Neuronal stem cell (in vitro differentiated cells): ENCODE results near the gene PNLDC1.
"Not testable (repeated sequence)": the region's sequence is repeated elsewhere in the genome, so short reads cannot be mapped to it uniquely, and the experiment has no call there.

Experiments
- DNase-seq: peaks from one replicate; pipeline ENCODE4 v3.0.0-alpha.2; 2013; ENCODE audit warnings: low spot score
- H2AFZ ChIP-seq: one replicate; pipeline ENCODE4 v1.6.1; 2013; ENCODE audit warnings: mild to moderate bottlenecking, low read length, inconsistent platforms
- H2AK5ac ChIP-seq: 2 replicates; pipeline ENCODE4 v1.6.1; 2013; ENCODE audit warnings: low read depth, mild to moderate bottlenecking, inconsistent platforms, low read length, moderate library complexity, mixed read lengths
- H2BK120ac ChIP-seq: 2 replicates; pipeline ENCODE4 v1.6.1; 2013; ENCODE audit warnings: low read depth, mild to moderate bottlenecking, inconsistent platforms, low read length, moderate library complexity, mixed read lengths
- H2BK12ac ChIP-seq: one replicate; pipeline ENCODE4 v1.6.1; 2013; ENCODE audit warnings: low read length, inconsistent platforms
- H2BK15ac ChIP-seq: 2 replicates; pipeline ENCODE4 v1.6.1; 2013; ENCODE audit warnings: mild to moderate bottlenecking, low read length, inconsistent platforms, mixed read lengths
- H2BK5ac ChIP-seq: one replicate; pipeline ENCODE4 v1.6.1; 2013; ENCODE audit warnings: inconsistent platforms, mild to moderate bottlenecking, low read length, moderate library complexity
- H3K14ac ChIP-seq: one replicate; pipeline ENCODE4 v1.6.1; 2013; ENCODE audit warnings: low read length, inconsistent platforms
- H3K18ac ChIP-seq: 2 replicates; pipeline ENCODE4 v1.6.1; 2013; ENCODE audit warnings: low read length, inconsistent platforms
- H3K23ac ChIP-seq: 2 replicates; pipeline ENCODE4 v1.6.1; 2013; ENCODE audit warnings: low read depth, mild to moderate bottlenecking, mixed read lengths, low read length, inconsistent platforms; ENCODE audit not compliant: poor library complexity
- H3K27ac ChIP-seq: replicated peaks from 3 replicates; pipeline ENCODE4 v1.5.1; 2013; ENCODE audit warnings: low read length, inconsistent platforms
- H3K27me3 ChIP-seq, 3 experiments: 2 replicates each; pipeline ENCODE4 v1.6.1; 2013; ENCODE audit warnings: low read length in 3 of 3, mild to moderate bottlenecking in 2 of 3, inconsistent platforms in 1 of 3, low read depth in 1 of 3, mixed read lengths in 1 of 3, moderate library complexity in 1 of 3; ENCODE audit not compliant: control insufficient read depth in 3 of 3, insufficient read depth in 3 of 3
- H3K36me3 ChIP-seq, 2 donors: replicated peaks in 1 of 2; 2 replicates each; pipeline ENCODE4 v1.6.1; 2013; ENCODE audit warnings: low read length in 2 of 2; ENCODE audit not compliant: control insufficient read depth in 2 of 2, insufficient read depth in 2 of 2
- H3K4ac ChIP-seq: 2 replicates; pipeline ENCODE4 v1.6.1; 2013; ENCODE audit warnings: inconsistent platforms, mild to moderate bottlenecking, low read length, moderate library complexity
- H3K4me1 ChIP-seq, 2 donors: 1 replicate in 1 of 2; 2 replicates in 1 of 2; pipeline ENCODE4 v1.6.1; 2013; ENCODE audit warnings: low read length in 2 of 2, low read depth in 1 of 2; ENCODE audit not compliant: control insufficient read depth in 2 of 2, insufficient read depth in 1 of 2
- H3K4me2 ChIP-seq: one replicate; pipeline ENCODE4 v1.6.1; 2013; ENCODE audit warnings: mild to moderate bottlenecking, low read length, inconsistent platforms; ENCODE audit not compliant: insufficient read depth, poor library complexity, severe bottlenecking
- H3K4me3 ChIP-seq, 2 donors: 2 replicates each; pipeline ENCODE4 v1.5.1; 2013; ENCODE audit warnings: low read length in 2 of 2, mild to moderate bottlenecking in 2 of 2, inconsistent platforms in 1 of 2, moderate library complexity in 1 of 2
- H3K79me1 ChIP-seq: one replicate; pipeline ENCODE4 v1.6.1; 2013; ENCODE audit warnings: low read depth, mild to moderate bottlenecking, inconsistent platforms, low read length, moderate library complexity
- H3K9ac ChIP-seq: one replicate; pipeline ENCODE4 v1.6.1; 2013; ENCODE audit warnings: mild to moderate bottlenecking, low read depth, low read length, inconsistent platforms; ENCODE audit not compliant: poor library complexity
- H3K9me3 ChIP-seq, 2 donors: replicated peaks in 1 of 2; 2 replicates each; pipeline versions ENCODE3 to v1.6.1; 2013; ENCODE audit warnings: low read length in 2 of 2, mild to moderate bottlenecking in 2 of 2, inconsistent platforms in 1 of 2, low read depth in 1 of 2, mixed read lengths in 1 of 2, moderate library complexity in 1 of 2; ENCODE audit not compliant: control insufficient read depth in 2 of 2, insufficient read depth in 1 of 2
- H4K8ac ChIP-seq: one replicate; pipeline ENCODE4 v1.6.1; 2013; ENCODE audit warnings: low read depth, mild to moderate bottlenecking, inconsistent platforms, low read length, moderate library complexity
- H4K91ac ChIP-seq: one replicate; pipeline ENCODE4 v1.6.1; 2013; ENCODE audit warnings: low read length, low read depth, mild to moderate bottlenecking, inconsistent platforms; ENCODE audit not compliant: poor library complexity
- WGBS, 2 donors: extraction: QIAGEN DNeasy Blood & Tissue Kit; methylation state at CpG; one replicate each; pipeline ENCODE4 v1.1.7; 2013; ENCODE audit warnings: missing lambda C conversion rate in 2 of 2, mixed read lengths in 1 of 2; ENCODE audit not compliant: insufficient read length in 2 of 2, insufficient replicate concordance in 1 of 2; ENCODE audit errors: extremely low coverage in 2 of 2; 5-methylcytosine and 5-hydroxymethylcytosine counted together

The PNLDC1 gene

GRCh38 chr6:159821122-159821521 is 21.0 kb downstream of the PNLDC1 start:
- H3K79me1 ChIP-seq = no peaks in the 10 kb centered on the region
- WGBS, 2 donors = no CpG with 5 or more reads among the region's 11 CpGs
- no peaks in the 10 kb centered on the region for H3K36me3 ChIP-seq
- no peak overlapping the region for H3K4me3 ChIP-seq
- no peak overlapping the region for H3K9ac ChIP-seq
- H3K4me2 ChIP-seq = no peak overlapping the region
- H3K18ac ChIP-seq = no peak overlapping the region
- H2AFZ ChIP-seq = no peak overlapping the region
- H4K91ac ChIP-seq = no peak overlapping the region
- no peak overlapping the region for H2BK12ac ChIP-seq
- H3K14ac ChIP-seq = no peak overlapping the region
- H4K8ac ChIP-seq = no peak overlapping the region
- peaks cover 6 to 8% of the 10 kb centered on the region in 2 donors for H3K4me1 ChIP-seq
- H3K4ac ChIP-seq = no peak overlapping the region
- H3K9me3 ChIP-seq = no peaks in the 10 kb centered on the region
- DNase-seq = no peak
- H2BK5ac ChIP-seq = no peak overlapping the region
- H3K27me3 ChIP-seq = peaks cover 0 to 6% (median 0%) of the 10 kb centered on the region in 3 experiments
- H2BK120ac ChIP-seq = no peak overlapping the region
- H2AK5ac ChIP-seq = no peak overlapping the region
- no peak overlapping the region for H3K27ac ChIP-seq
- no peak overlapping the region for H3K23ac ChIP-seq
- H2BK15ac ChIP-seq = no peak overlapping the region

DNA sequence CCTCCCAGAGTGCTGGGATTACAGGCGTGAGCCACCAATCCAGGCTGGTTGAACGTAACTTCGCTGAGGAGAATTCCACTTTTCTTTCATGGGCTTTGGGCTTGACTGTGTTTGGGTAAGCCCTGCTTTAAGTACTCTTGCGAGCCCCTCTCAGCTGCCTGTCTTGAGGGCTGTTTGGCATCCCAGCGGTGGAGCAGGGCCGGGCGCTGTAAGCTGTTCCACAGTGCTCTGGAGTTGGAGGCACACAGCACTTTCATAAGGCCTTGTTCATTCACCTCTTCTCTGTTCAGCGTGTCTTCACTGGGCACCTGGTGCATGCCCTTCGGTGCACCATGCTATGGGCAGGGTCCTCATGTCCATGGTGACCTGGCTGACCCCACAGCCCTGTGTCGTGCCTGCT is 21.6 kb downstream of the PNLDC1 start:
- no peak overlapping the region for H3K4ac ChIP-seq
- no peak overlapping the region for H3K9ac ChIP-seq
- H2BK12ac ChIP-seq = no peak overlapping the region
- no peak overlapping the region for H3K4me2 ChIP-seq
- H2BK120ac ChIP-seq = no peak overlapping the region
- no CpG with 5 or more reads among the region's 10 CpGs for WGBS, 2 donors
- no peaks in the 10 kb centered on the region for H3K36me3 ChIP-seq
- no peak for DNase-seq
- no peak overlapping the region for H2AFZ ChIP-seq
- no peak overlapping the region for H2AK5ac ChIP-seq
- no peak overlapping the region for H3K18ac ChIP-seq
- H4K8ac ChIP-seq = no peak overlapping the region
- H3K27ac ChIP-seq = no peak overlapping the region
- H3K27me3 ChIP-seq = peaks cover 0 to 6% (median 0%) of the 10 kb centered on the region in 3 experiments
- no peak overlapping the region for H3K14ac ChIP-seq
- no peak overlapping the region for H2BK15ac ChIP-seq
- no peak overlapping the region for H4K91ac ChIP-seq
- no peak overlapping the region for H3K23ac ChIP-seq
- H3K9me3 ChIP-seq = no peaks in the 10 kb centered on the region
- peaks cover 6 to 8% of the 10 kb centered on the region in 2 donors for H3K4me1 ChIP-seq
- H2BK5ac ChIP-seq = no peak overlapping the region
- no peaks in the 10 kb centered on the region for H3K79me1 ChIP-seq
- H3K4me3 ChIP-seq = no peak overlapping the region

DNA sequence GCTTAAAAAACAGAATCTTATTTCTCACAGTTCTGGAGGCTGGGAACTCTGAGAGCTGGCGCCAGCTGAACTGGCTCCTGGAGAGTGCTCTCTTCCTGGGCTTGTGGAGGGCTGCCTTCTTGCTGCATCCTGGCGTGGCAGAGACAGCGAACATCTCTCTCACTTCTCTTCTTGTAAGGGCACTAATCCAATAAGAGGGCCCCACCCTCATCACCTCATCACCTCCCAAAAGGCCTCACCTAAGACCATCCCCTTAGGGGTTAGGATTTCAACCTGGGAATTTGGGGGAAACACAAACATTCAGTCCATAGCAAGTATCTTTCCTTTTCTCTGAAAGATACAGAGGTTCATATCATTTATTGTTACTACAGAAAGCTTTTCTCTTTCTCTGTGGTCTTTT is 23.9 kb downstream of the PNLDC1 start:
- H4K8ac ChIP-seq = no peak overlapping the region
- H3K9ac ChIP-seq = no peak overlapping the region
- no peak overlapping the region for H2BK12ac ChIP-seq
- H2BK15ac ChIP-seq = no peak overlapping the region
- no peak for DNase-seq
- peaks cover 6 to 8% of the 10 kb centered on the region in 2 donors for H3K4me1 ChIP-seq
- no peak overlapping the region for H3K4me3 ChIP-seq
- H3K14ac ChIP-seq = no peak overlapping the region
- no peak overlapping the region for H3K18ac ChIP-seq
- no peak overlapping the region for H3K4me2 ChIP-seq
- no peak overlapping the region for H3K27ac ChIP-seq
- peaks cover 0 to 6% (median 0%) of the 10 kb centered on the region in 3 experiments for H3K27me3 ChIP-seq
- H3K4ac ChIP-seq = no peak overlapping the region
- no peak overlapping the region for H4K91ac ChIP-seq
- H3K23ac ChIP-seq = no peak overlapping the region
- H3K36me3 ChIP-seq = no peaks in the 10 kb centered on the region
- H3K9me3 ChIP-seq = no peaks in the 10 kb centered on the region
- no peaks in the 10 kb centered on the region for H3K79me1 ChIP-seq
- H2AFZ ChIP-seq = no peak overlapping the region
- H2BK120ac ChIP-seq = no peak overlapping the region
- WGBS, 2 donors = no CpG with 5 or more reads among the region's 3 CpGs
- no peak overlapping the region for H2BK5ac ChIP-seq
- no peak overlapping the region for H2AK5ac ChIP-seq

- H3K27ac ChIP-seq, H2BK5ac ChIP-seq, H2BK15ac ChIP-seq, H3K36me3 ChIP-seq, H3K9ac ChIP-seq, H2BK120ac ChIP-seq, H3K79me1 ChIP-seq, H3K4me1 ChIP-seq, H3K18ac ChIP-seq, H3K14ac ChIP-seq, H3K23ac ChIP-seq, H2AFZ ChIP-seq, H4K8ac ChIP-seq, H2BK12ac ChIP-seq, H3K9me3 ChIP-seq, DNase-seq, H4K91ac ChIP-seq, H3K4me3 ChIP-seq, H3K4ac ChIP-seq, H2AK5ac ChIP-seq, H3K27me3 ChIP-seq, H3K4me2 ChIP-seq: not testable (repeated sequence)
- WGBS, 2 donors = no CpG with 5 or more reads among the region's 9 CpGs
Measured at GRCh38 chr6:159824690-159825089, 24.6 kb downstream of the PNLDC1 start.
